Left renal cortex interstitium (tissue), 4 donors: ENCODE results near the gene FREY1. TPM values are rescaled to one million over a fixed set of nuclear protein-coding genes. Genes with fewer than 3 reads are reported as not detected.

ENCODE experiments used
- DNase-seq, 4 donors: peaks; one replicate each; pipeline ENCODE4 v3.0.0-alpha.2; 2013; ENCODE audit warnings: low read depth in 4 of 4, low spot score in 2 of 4, missing footprints in 1 of 4
- polyA plus RNA-seq, 4 donors: library from polyadenylated mRNA; unstranded; fragments of 120-200 nt; gene quantifications; one replicate each; pipeline ENCODE4 v1.2.1, GENCODE V29; 2013; ENCODE audit not compliant: insufficient read length in 4 of 4

FREY1 gene
- polyA plus RNA-seq, 4 donors, result 0.31 to 1.4 (median 0.49) TPM; not detected in 1

DNA sequence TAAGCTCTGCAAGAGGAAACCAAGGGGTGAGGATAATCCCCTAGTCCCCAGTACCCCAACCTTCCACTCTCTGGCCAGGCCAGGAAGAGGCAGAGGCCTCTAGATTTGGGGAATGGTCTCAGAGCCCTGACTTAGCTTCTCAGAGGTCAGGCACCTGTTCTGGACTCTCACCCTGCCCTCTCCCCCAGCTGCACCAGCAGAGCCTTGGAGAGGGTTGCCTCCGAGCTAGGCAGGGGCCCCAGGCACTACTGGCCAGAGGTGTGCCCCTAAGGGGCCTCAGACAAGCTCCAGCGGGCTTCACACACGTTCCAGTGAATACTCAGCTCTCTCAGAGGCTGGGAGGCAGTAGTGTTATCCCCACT is 8.0 kb downstream of the FREY1 start:
- no peak for DNase-seq

DNA sequence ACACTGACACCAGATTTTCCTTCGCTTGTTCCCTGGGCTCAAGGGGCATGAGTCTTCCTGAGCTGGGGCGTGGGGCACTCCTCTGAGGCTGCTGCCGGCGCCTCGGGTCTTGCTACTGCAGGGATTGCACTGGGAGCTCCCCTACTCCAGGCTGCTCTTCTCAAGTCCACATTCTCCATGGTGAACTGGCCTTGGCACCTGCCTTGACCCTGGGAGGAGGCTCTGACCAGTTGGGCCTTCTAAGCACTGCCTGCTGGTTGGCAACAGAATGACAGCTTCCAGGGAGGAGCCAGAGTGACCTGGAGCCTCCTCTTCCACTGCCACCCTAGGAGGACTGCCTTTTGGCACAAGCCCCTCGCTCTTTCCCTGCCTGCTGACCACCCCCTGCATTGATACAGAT is 9.5 kb downstream of the FREY1 start:
- no peak for DNase-seq

DNA sequence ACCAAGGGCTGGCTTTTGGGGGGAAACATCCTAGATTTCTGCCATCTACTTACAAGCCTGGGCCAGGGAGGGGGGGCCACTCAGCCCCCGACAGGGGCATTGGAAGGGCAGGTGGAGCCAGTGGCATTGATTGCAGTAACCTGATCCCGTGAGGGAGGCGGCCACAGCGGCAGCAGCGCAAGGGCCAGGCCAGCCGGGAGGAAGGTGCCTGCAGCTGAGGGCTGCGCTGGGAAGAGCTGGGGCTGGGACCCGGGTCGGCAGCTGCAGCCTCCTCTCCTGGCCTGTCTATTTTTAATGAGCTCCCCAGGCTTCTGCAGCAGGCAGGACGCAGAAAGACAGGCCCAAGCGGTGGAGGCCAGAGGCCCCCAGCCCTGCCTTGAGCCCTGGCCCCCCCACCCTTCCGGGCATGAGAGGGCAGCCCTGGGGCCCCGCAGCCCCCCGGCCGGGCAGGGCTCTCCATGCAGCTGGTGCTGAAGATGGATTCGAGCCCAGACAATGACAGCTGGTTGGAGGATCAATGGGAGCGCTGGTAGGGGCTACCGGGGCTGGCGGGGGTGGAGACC is 10.6 kb downstream of the FREY1 start:
- peak in 2 of 4 donors; percentile 36 to 53 for DNase-seq

DNA sequence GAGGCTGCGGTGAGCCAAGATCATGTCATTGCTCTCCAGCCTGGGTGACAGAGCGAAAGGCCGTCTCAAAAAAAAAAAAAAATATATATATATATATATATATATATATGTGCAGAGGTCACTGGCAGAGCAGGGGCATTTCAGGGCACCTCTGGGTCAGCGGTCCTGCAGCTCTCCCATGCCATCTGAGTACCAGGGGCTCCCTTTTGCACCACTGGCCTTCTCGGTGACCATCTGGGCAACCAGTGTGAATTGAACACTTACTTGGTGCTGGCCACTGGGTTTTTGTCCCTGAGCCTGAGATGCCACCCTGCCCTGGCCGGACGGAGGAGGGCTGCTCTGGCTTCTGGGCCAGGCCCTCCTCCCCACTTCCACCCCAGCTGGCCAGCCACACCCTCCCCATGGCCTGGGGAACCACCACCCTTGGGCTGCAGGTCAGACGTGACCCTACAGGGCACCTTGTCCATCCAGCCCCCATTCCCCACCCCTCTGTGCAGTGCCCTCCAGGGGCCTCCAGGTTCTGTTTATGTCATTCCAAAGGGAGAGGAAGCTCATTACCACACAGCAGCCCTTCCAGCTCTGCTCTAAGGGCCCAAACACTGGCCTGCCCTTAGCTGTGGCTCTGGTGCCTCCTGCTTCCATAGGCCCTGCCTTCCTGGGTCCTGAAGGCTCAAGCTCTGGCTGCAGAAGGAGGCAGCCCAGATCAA is 11.4 kb downstream of the FREY1 start:
- DNase-seq, result no peak

DNA sequence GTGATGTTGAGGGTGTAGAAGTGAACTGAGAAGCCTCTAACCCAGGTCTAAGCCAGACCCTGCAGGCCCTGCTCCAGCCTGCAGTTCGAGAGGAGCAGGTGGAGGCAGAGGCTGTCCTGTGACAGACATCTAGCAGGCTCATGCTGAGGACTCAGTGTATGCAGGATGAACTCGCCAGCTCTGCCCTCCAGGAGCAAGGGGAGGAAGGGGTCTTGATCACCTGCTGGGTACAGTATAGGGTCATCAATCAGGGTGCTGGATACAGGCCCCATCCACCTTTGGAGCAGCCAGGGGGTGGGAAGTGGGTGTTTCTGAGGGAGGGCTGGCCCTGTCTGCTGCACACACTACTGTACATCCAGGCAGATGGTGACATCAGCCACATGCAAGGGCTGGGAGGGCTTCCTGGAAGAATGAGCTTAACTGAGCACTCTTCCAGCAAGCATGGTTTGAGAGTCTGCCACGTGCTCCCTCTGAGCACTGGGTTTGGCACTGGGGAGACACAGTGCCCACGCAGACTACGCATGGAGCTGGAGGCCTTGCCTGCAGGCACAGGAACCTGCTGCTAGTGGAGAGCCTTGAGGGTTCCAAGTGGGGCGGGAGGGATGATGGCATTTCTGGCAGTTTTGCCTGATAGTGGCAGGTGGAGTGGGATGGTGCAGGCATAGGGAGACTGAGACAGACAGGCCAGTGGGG is 12.4 kb downstream of the FREY1 start:
- no peak for DNase-seq

DNA sequence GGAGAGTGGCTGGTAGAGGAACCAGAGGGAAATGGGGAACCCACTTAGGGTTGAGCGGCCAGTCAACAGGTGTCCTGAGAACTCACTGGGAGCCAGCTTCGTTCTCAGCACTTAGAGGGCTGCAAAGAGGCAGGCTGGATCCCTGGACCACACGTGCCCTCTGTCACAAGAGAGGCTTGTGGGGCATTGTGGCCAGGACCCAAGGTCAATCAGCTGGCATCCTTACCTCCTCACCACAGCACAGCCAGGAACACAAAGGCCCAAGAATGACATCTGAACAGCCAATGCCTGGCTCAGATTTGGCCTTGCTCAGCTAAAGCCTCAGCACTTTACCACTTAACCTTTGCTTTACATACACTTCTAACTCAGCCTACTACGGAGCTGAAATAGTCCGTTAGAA is 14.2 kb downstream of the FREY1 start:
- DNase-seq, result no peak

DNA sequence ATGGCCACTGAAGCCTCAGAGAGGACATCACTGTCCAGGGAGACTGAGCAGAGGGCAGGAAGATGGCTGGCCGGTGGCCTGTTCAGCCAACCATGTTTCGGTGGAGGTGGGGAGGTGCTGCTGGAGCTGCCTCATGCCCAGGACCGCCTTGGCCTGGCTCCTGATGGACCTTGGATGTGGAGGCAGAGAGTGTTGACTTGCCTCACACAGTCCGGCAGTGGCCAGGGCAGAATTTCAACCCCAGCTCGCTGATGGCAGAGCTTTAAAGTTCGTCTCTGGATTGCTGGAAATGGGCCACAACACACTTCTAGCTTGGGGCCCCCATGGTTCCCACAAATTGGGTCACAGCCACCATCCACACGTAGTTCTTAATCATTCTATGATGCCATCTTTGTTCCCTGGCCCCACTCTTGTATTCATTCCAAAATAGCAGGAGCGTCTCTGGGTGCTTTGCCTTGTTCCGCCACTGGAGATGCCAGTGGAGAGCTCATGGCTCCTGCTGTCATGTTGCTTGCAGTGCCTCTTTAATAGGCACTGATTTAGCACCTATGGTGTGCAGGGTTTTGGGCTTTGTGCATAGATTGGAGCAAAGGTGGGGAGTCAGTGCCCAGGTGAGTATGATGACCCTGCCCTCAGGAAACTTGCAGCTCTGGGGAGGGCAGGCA is 16.1 kb downstream of the FREY1 start:
- DNase-seq, result no peak

DNA sequence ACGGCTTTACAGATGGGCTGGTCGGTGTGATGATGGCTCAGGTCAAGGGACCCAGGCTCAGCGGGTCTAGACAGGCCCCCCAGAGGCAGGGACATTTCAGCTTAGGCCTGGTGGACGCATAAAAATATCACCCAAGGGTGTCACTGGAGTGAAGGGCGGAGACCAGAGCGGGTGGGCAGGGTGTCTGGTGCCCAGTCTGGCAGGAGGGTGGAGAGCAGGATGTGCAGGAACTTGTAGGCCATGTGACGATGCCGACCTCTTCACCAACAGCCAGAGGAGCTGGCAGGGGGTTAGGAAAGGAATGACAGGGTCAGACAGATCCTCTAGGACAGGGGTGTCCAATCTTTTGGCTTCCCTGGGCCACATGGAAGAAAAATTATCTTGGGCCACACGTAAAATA is 17.1 kb downstream of the FREY1 start:
- no peak for DNase-seq

DNA sequence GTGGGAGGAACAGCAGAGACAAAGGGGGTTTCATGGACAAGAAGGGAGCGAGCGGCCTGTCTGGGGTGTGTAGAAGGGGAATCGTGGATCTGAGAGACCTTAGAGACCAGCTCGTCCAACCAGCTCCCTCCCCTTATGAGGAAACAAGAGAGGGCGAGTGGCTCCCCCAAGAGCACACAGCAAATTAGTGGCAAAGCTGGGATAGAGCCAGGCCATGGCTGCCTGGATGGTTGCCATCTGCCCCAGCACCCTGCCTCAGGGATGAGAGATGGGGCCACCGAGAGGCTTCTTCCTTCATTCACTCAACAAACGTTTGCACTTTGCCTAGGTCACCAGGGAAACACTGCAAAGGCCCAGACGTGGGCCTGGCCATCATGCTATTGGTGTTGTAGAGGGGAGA is 17.5 kb downstream of the FREY1 start:
- DNase-seq, result no peak

DNA sequence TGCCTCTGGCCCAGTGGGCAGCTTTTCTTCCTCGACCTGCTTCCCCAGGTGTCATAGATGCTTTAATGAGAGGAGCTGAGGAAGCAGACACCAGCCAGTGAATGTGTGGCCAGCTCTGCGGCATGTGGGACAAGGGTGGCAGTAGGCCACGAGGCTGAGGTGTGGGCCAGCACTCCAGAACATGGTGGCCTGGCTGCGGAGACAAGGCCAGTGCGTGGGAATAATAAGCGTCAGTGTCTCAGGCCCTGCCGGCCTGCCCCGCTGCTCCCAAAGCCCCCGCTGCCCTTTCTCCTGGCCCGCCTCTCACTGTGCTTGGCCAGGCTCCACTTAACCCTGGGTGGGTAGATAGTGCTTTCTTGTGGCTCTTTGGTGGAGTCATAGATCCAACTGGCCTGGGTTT is 19.5 kb downstream of the FREY1 start:
- no peak for DNase-seq

DNA sequence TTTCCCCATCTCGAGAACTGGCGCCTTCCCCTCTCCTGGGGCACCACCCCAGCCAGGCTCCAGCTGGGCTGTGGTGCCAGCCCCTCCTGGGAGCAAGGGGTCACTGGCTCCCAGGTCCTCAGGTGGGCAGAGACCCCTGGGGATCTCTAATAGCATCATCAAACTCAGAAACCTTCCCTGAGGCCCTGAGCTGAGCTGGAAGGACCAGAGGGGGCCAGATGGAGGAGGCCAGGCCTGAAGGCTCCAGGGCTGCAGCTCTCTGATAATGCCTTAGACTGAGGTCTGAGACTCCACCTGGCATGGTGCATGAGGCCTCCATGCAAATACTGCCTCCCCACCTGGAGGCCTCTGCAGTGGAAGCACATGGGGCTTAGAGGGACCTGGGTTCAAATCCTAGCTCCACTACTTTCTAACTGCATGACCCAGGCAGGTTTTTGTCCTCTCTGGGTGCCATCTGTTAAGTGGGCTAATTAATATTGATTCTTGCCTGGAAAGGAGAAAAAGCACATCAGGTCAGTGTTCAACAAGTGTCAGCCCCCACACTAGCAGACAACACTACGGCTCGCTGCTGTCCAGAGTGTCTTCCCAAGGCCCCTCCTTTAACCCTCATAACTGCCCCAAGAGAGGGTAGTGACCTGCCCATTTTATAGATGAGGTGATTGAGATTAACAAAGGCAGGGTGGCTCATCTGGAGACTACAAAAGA is 20.1 kb downstream of the FREY1 start:
- no peak for DNase-seq

DNA sequence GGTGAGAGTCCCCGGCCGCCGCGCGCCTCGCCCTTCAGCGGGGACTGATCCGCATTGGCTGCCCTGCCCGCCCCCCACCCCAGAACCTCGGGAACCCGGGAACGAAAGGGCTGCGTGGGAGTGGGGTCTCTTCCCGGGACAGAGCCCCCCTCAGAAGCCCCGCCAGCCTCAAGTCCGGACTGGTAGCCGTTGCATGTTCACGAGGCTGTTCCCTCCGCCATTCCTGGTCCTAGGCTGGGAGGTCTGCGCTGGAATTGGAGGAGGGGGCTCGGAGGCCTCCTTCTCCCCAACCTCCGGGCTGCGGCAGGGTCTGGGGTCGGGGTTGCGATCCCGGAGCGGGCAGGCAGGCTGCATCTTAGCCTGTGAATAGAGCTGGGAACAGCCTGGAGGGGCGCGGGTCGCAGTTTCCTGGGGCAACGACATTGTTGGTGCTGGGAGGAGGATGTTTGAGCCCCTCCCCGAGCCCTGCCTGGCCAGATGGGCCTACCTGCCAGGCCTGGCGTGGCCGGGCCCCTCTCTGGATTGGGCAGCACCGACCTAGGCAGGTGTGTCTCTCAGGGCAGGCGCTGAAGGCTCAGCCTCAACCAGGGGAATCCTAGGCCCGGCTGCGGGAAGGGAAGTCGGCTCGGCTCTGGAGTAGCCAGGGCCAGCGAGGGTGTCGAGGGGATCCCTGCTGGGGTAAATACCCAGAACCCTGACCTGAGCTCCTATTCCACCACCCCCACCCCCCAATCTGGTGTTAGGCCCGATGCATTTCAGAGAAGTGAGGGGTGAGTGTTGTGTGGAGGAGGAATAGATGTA is 20.9 kb downstream of the FREY1 start:
- no peak for DNase-seq

DNA sequence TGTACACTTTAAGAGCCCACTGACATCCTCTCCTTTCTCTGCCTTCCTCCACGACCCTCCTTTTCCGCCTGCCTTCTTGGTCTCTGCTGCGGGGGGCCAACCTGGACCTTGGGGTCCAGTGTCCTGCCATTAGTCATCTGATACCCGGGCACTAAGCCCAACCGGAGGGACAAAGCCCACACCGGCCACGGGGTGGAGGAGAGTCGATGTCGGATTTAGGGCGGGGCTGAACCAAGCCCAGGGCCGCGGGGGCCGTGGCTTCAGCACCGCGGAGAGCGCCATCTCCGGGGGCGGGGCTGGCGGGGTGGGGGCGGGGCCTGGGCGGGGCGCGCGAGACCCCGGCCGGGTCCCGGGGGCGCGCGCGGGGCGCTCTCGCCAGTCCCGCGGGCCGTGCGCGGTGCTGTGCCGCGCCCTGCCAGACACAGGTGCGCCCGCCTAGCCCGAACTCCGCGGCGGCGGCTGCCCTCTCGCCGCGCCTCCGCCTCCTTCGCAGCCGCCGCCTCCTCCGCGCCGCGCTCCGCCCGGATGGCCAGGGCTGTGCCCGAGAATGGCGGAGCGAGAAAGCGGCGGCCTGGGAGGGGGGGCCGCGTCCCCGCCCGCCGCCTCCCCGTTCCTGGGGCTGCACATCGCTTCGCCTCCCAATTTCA is 21.7 kb downstream of the FREY1 start, which contains the start of gene MAPK8IP1:
Gene MAPK8IP1 (plus strand): TSS at position 378 of the 647 bp plus-strand sequence. CDS start 170 bp downstream, at position 548.
- peak in 1 of 4 donors; percentile 13 for DNase-seq

DNA sequence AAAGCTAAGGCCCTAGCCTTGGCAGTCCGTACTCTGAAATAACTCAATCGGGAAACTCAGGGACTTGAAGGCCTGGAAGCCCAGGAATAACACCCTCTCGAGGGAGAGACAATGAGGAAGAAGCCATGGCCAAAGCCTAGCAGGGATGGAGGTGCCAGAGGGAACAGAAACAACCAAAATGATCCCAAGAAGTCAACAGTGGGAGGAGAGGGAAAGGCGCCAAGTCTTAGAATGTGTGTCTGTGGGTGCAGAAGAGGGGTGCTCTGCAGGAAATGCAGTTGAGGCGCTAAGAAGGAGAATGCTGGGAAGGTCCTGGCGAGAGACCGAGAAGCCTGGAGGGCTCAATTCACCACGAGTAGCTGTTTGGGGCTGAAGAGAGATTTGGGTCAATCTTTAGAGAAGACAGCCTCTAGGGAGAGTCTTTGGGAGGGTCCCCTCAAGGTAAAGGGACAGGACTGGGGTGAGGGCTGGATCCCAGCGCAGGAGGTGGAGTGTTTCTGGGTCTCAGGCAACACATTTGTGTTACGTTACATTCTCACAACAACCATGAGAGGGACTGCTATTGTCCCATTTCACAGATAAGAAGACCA is 22.4 kb downstream of the FREY1 start:
- no peak for DNase-seq

DNA sequence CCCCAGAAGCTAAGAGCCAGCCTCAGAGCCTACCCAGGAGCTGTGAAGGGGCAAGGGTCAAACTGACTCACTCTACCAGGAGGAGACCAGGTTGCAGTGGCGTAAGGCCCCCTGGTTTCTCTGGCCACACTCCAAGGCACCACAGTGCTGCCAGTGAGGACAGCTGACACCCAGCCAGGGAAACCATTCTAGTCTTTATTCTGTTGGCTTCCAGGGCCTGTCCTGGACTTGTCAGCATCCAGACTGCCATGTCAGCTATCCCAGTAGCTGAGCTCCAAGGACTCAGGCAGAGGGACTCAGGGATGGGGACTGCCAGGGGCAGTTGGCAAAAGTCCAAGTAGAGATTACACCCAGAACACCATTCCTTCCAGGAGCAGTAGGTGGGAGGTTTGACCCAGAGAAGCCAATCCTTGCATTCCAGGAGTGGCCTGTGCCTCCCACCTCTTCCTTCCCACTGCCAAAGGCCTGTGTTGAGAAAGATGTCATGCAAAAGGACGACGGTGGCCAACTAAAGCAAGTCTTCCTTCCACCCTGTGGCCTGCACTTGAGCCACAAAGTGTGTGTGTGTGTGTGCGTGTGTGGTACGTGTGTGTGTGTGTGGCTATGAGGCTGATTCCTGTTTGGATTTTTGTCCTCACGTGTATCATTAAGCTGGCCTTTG is 25.2 kb downstream of the FREY1 start:
- no peak for DNase-seq

DNA sequence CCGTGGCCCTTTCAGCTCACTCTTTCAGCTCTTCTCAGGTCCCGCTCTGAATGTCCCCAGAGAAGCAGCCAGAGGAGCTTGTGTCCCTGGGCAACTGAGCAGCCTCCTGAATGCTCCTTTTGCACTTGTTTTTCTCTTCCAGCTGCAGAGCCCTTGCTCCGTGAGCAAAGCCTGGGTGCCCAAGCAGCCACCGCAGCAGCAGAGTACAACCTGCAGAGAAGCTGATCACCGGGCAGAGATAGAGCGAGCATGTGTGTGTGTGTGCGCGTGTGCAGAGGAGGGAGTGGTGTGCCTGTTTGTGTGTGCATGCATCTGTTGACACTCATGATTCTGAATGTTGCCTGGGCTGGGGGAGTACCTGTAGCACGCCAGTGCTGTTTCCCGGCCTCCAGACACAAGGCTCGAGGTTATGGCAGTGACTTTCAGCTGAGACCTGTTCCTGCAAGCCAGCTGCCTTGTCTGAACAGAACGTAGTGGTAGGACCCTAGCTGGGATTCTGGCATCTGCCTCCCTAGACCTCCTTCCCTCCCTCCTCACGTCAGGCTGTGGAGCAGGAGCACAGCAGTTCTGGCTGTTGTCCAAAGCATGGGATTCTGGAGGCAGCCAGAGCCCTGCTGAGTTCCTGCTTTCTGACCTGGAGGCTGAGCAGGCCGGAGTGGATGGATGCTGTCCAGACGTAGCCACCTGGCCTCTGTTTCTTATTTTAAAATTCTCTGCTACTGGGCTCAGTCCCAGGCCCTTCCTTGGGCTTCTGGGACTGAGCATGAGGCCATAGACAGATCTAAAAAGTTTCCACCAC is 26.1 kb downstream of the FREY1 start:
- DNase-seq, result no peak

DNA sequence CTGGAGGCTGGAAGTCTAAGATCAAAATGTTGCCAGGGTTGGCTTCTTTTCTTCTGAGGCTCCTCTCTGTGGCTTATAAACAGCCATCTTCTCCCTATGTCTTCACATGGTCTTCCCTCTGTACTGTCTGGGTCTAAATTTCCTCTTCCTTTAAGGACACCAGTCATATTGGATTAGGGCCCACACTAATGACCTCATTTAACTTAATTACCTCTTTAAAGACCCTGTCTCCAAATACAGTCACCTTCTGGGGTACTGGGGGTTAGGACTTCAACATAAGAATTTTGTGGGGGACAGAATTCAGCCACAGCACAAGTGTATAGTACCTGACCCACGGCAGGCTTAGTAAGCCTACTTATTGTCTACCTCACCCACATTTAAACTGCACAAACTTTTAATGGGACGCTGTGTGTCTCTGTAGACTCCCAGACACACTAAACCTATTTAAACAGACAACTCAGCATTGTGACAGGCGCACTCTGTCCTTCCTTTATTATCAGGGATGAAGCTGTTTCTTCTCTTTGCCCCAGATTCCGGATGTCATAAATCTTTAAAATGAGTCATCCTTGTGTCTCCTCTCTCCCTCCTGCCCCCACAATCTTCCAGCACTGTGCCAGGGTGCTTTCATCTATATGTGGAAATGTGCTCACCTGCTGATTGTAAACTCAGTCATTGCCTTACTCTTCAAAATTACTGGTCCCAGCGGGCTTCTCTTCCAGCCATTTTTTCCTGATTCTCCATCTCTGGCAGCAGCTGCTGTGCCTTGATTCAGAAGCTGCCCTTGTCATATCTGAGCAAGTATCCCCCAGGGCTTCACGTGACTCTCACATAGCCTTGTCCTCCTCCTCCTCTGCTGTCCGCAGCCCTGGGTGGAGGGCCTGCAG is 27.0 kb downstream of the FREY1 start:
- no peak for DNase-seq
